GM12892 (cell line): ENCODE measurements around the gene ERBB4.

ENCODE experiments used
- POLR2A ChIP-seq: IDR thresholded peaks from 2 replicates; pipeline ENCODE4 v1.6.1; 2011; ENCODE audit warnings: low read depth, low read length, control low read depth
- POLR2AphosphoS5 ChIP-seq: IDR thresholded peaks from 2 replicates; pipeline ENCODE4 v1.6.1; 2011; ENCODE audit warnings: low read depth, low read length, control low read depth
- TAF1 ChIP-seq: IDR thresholded peaks from 2 replicates; pipeline ENCODE4 v1.6.1; 2011; ENCODE audit warnings: low read depth, mild to moderate bottlenecking, control low read depth, low read length, borderline replicate concordance

- TF ChIP-seq POLR2AphosphoS5 (no peak), POLR2A (no peak), TAF1 (no peak)
Measured at GRCh38 chr2:211495339-211495738, 1043.3 kb downstream of the ERBB4 start.
